Panc1 (cell line): ENCODE data around the gene FAF1. TPM values are rescaled to one million over a fixed set of nuclear protein-coding genes. Genes with fewer than 3 reads are reported as not detected.

ENCODE experiments used
- ATAC-seq: fragments of 200-7000 bp; cut with Tn5 transposase; 2 replicates; pipeline ENCODE4 v1.9.1; 2020; ENCODE audit warnings: mild to moderate bottlenecking, moderate library complexity
- BruUV-seq: library from RNA; stranded (reverse); fragments of 400-500 nt; replicated peaks from 2 replicates; lab custom pipeline; 2021; lab: Mats Ljungman, UMichigan
- CTCF ChIA-PET: fragments of 300-600 bp; sonication (Branson Sonifier 250); formaldehyde crosslinking; loops from one replicate; lab custom pipeline; 2022; ENCODE audit warnings: antibody characterized with exemption; lab: Charles Lee
- POLR2A ChIA-PET: fragments of 300-600 bp; sonication (Branson Sonifier 250); formaldehyde crosslinking; loops from one replicate; lab custom pipeline; 2022; ENCODE audit warnings: antibody characterized with exemption; lab: Charles Lee
- DNase-seq: peaks from one replicate; pipeline ENCODE4 v3.0.0-alpha.2; 2010; ENCODE audit warnings: low read depth, low spot score
- H3K27ac ChIP-seq: 2 replicates; pipeline ENCODE4 v1.5.1; 2011; ENCODE audit warnings: mild to moderate bottlenecking, low read length, inconsistent platforms
- H3K27me3 ChIP-seq: fragments of 200-500 bp; sonication (Bioruptor generic); 2 replicates; pipeline ENCODE4 v1.6.0; 2014; ENCODE audit warnings: low read length, inconsistent platforms; ENCODE audit not compliant: control insufficient read depth, insufficient read depth
- H3K36me3 ChIP-seq: fragments of 200-500 bp; sonication (Bioruptor generic); 2 replicates; pipeline ENCODE4 v1.5.1; 2014; ENCODE audit warnings: inconsistent platforms, mild to moderate bottlenecking, low read length, moderate library complexity; ENCODE audit not compliant: control insufficient read depth, insufficient read depth
- H3K4me1 ChIP-seq: 2 replicates; pipeline ENCODE4 v1.5.1; 2011; ENCODE audit warnings: inconsistent platforms, mild to moderate bottlenecking, low read length, moderate library complexity; ENCODE audit not compliant: control insufficient read depth, insufficient read depth
- H3K4me3 ChIP-seq, 2 experiments: 2 replicates each; pipeline ENCODE4 v1.5.1; 2011 to 2012; ENCODE audit warnings: low read depth in 2 of 2, low read length in 2 of 2, mild to moderate bottlenecking in 2 of 2, inconsistent platforms in 1 of 2, moderate library complexity in 1 of 2
- H3K9me3 ChIP-seq: fragments of 200-500 bp; sonication (Bioruptor generic); 2 replicates; pipeline ENCODE4 v1.5.1; 2014; ENCODE audit warnings: low read depth, mild to moderate bottlenecking, inconsistent platforms, low read length, moderate library complexity; ENCODE audit not compliant: control insufficient read depth, insufficient read depth
- CTCF ChIP-seq: fragments of 450-650 bp; IDR thresholded peaks from 2 replicates; pipeline ENCODE4 v1.5.1; 2017; ENCODE audit warnings: mild to moderate bottlenecking
- POLR2AphosphoS5 ChIP-seq: IDR thresholded peaks from 2 replicates; pipeline ENCODE4 v1.6.1; 2012; ENCODE audit warnings: mild to moderate bottlenecking, low read depth, low read length, moderate library complexity
- REST ChIP-seq, 2 experiments: IDR thresholded peaks; 2 replicates each; pipeline ENCODE4 v1.6.1; 2011 to 2012; ENCODE audit warnings: low read depth in 2 of 2, control low read depth in 1 of 2, low read length in 1 of 2, mild to moderate bottlenecking in 1 of 2, moderate library complexity in 1 of 2; ENCODE audit not compliant: insufficient read depth in 1 of 2
- SIN3A ChIP-seq: IDR thresholded peaks from 2 replicates; pipeline ENCODE4 v1.6.1; 2012; ENCODE audit warnings: low read depth, mild to moderate bottlenecking, low read length, moderate library complexity, borderline replicate concordance; ENCODE audit not compliant: insufficient read depth
- TCF7L2 ChIP-seq: IDR thresholded peaks from 2 replicates; pipeline ENCODE4 v1.6.1; 2011; ENCODE audit warnings: mild to moderate bottlenecking, low read depth, low read length, inconsistent platforms
- in situ Hi-C: cut with HindIII; loops from 2 replicates; pipeline ENCODE4 v1.10.0; 2016; ENCODE audit warnings: low sequenced_read_pairs, low pct_unique_long_range_greater_than_20kb
- intact Hi-C: fragments of 100-400 bp; cut with micrococcal nuclease; formaldehyde crosslinking; loops from one replicate; pipeline ENCODE4 v1.10.0; 2022; ENCODE audit not compliant: unreplicated experiment
- total RNA-seq: library from RNA; stranded (reverse); gene quantifications from one replicate; pipeline ENCODE4 v1.2.1, GENCODE V29; 2021; ENCODE audit not compliant: unreplicated experiment

FAF1 gene
- total RNA-seq, 1 experiment from 2014 or later, result 101 TPM

GRCh38 chr1:50901872-50902271, 58.2 kb downstream of the FAF1 start:
- Histone ChIP-seq H3K9me3 (no peaks in the 10 kb centered on the region), H3K27me3 (no peaks in the 10 kb centered on the region), H3K36me3 (no peaks in the 10 kb centered on the region), H3K4me3 (no peak overlapping the region), H3K4me1 (no peaks in the 10 kb centered on the region), H3K27ac (no peak overlapping the region)
- in situ Hi-C loops (no loop called here), intact Hi-C loops (no loop called here)
- POLR2A ChIA-PET, result no interaction called here
- BruUV-seq, result no TSS peak
- no peak for ATAC-seq
- no peak for DNase-seq
- CTCF ChIA-PET, result no interaction called here
- no peak for TF ChIP-seq POLR2AphosphoS5
- no peak for TF ChIP-seq SIN3A
- TF ChIP-seq CTCF, result no peak
- TF ChIP-seq REST (IDR thresholded peaks at IDR 0.05; ENCODE audit: insufficient read depth in 1 of 2, low read depth in 2 of 2, low read length in 1 of 2), result no peak

GRCh38 chr1:50898773-50899172, 61.3 kb downstream of the FAF1 start:
- in situ Hi-C loops (no loop called here), intact Hi-C loops (no loop called here)
- ATAC-seq (no peak), DNase-seq (no peak)
- POLR2A ChIA-PET, result no interaction called here
- H3K27ac ChIP-seq, result no peak overlapping the region
- H3K4me3 ChIP-seq, result no peak overlapping the region
- no TSS peak for BruUV-seq
- TF ChIP-seq TCF7L2, result no peak
- TF ChIP-seq CTCF, result no peak
- CTCF ChIA-PET, result interaction anchor here (1.3 kb wide), 1 partner anchor 31 kb away, joined by 3 read pairs; no protein-coding TSS in a partner anchor
- no peaks in the 10 kb centered on the region for H3K27me3 ChIP-seq
- no peaks in the 10 kb centered on the region for H3K9me3 ChIP-seq
- no peaks in the 10 kb centered on the region for H3K4me1 ChIP-seq
- H3K36me3 ChIP-seq, result no peaks in the 10 kb centered on the region
